SH-SY5Y (cell line): Measurements from ENCODE around the gene INPPL1.

Experiments used
- GATA2 ChIP-seq: IDR thresholded peaks from 2 replicates; pipeline ENCODE4 v1.6.1; 2011; ENCODE audit warnings: mild to moderate bottlenecking, low read depth, low read length
- GATA3 ChIP-seq: IDR thresholded peaks from 2 replicates; pipeline ENCODE4 v1.6.1; 2011; ENCODE audit warnings: low read depth, mild to moderate bottlenecking, low read length, moderate library complexity

GRCh38 chr11:72233773-72234513, 9.4 kb downstream of the INPPL1 start:
- TF ChIP-seq GATA2 (no peak), GATA3 (no peak)
